HepG2 (cell line): Measurements from ENCODE around the gene ATP4A. TPM values are rescaled to one million over a fixed set of nuclear protein-coding genes. Genes with fewer than 3 reads are reported as not detected.
A peak's percentile ranks its signal among the peaks of the same experiment; 100 is the strongest.

Experiments used
- ARHGAP35 ChIP-seq: sonication (generic); formaldehyde crosslinking; IDR thresholded peaks from 2 replicates; pipeline ENCODE4 v1.9.0; 2022; ENCODE audit warnings: mild to moderate bottlenecking, inconsistent platforms, moderate library complexity, missing genetic modification reagents, borderline replicate concordance
- CBX2 ChIP-seq, 2 experiments: fragments of 200-600 bp in 1 of 2; sonication (generic); formaldehyde crosslinking in 1 of 2; IDR thresholded peaks; 2 replicates each; pipeline versions ENCODE4 v1.7.0 to v1.8.1; 2018 to 2022; ENCODE audit warnings: low read depth in 2 of 2, low read length in 1 of 2, mild to moderate bottlenecking in 1 of 2, missing genetic modification reagents in 1 of 2
- CCDC6 ChIP-seq: sonication (generic); formaldehyde crosslinking; IDR thresholded peaks from 2 replicates; pipeline ENCODE4 v1.8.1; 2022; ENCODE audit warnings: mild to moderate bottlenecking, missing genetic modification reagents, moderate library complexity
- CEBPB ChIP-seq: IDR thresholded peaks from 2 replicates; pipeline ENCODE4 v1.6.1; 2011; ENCODE audit warnings: low read depth, low read length, improper control_type of control experiment, borderline replicate concordance
- EEA1 ChIP-seq: sonication (generic); formaldehyde crosslinking; IDR thresholded peaks from 2 replicates; pipeline ENCODE4 v1.5.1; 2020; ENCODE audit warnings: mild to moderate bottlenecking, missing genetic modification reagents, borderline replicate concordance
- FOSL2 ChIP-seq: sonication (generic); formaldehyde crosslinking; IDR thresholded peaks from 2 replicates; pipeline ENCODE4 v1.4.0; 2020; ENCODE audit warnings: missing genetic modification reagents
- HCFC1 ChIP-seq: fragments of 150-350 bp; IDR thresholded peaks from 2 replicates; pipeline ENCODE4 v1.6.1; 2014; ENCODE audit warnings: low read depth, low read length
- HDAC6 ChIP-seq: fragments of 200-600 bp; sonication (generic); IDR thresholded peaks from 2 replicates; pipeline ENCODE4 v1.7.0; 2017; ENCODE audit warnings: mild to moderate bottlenecking, antibody characterized with exemption, low read length, low read depth
- IRF1 ChIP-seq: sonication (generic); formaldehyde crosslinking; IDR thresholded peaks from 2 replicates; pipeline ENCODE4 v1.4.0; 2020; ENCODE audit warnings: low read depth, mild to moderate bottlenecking, missing genetic modification reagents
- KDM5B ChIP-seq: sonication (generic); formaldehyde crosslinking; IDR thresholded peaks from 2 replicates; pipeline ENCODE4 v1.4.0; 2020; ENCODE audit warnings: missing genetic modification reagents, mild to moderate bottlenecking, borderline replicate concordance
- POGK ChIP-seq: sonication (generic); formaldehyde crosslinking; conservative IDR thresholded peaks from 2 replicates; pipeline ENCODE4 v1.8.0; 2022; ENCODE audit warnings: mild to moderate bottlenecking, moderate library complexity, missing genetic modification reagents
- PPARG ChIP-seq: conservative IDR thresholded peaks from 2 replicates; pipeline ENCODE4 v1.6.1; 2016; ENCODE audit warnings: missing biosample characterization, missing genetic modification reagents
- PTBP1 ChIP-seq: fragments of 200-400 bp; formaldehyde crosslinking; IDR thresholded peaks from 2 replicates; pipeline ENCODE4 v1.6.1; 2018; ENCODE audit warnings: low read length, low read depth; ENCODE audit not compliant: poor library complexity, severe bottlenecking
- RFXAP ChIP-seq: sonication (generic); formaldehyde crosslinking; IDR thresholded peaks from 2 replicates; pipeline ENCODE4 v1.4.0; 2020; ENCODE audit warnings: missing genetic modification reagents, borderline replicate concordance
- SP5 ChIP-seq: IDR thresholded peaks from 2 replicates; pipeline ENCODE4 v1.6.1; 2016; ENCODE audit warnings: low read depth, borderline replicate concordance
- TARDBP ChIP-seq: sonication (generic); formaldehyde crosslinking; IDR thresholded peaks from 2 replicates; pipeline ENCODE4 v1.8.0; 2022; ENCODE audit warnings: mild to moderate bottlenecking, missing genetic modification reagents
- TERF1 ChIP-seq: sonication (generic); formaldehyde crosslinking; IDR thresholded peaks from 2 replicates; pipeline ENCODE4 v1.8.0; 2022; ENCODE audit warnings: mild to moderate bottlenecking, missing genetic modification reagents, moderate library complexity
- ZEB1 ChIP-seq: IDR thresholded peaks from 2 replicates; pipeline ENCODE4 v1.6.1; 2012; ENCODE audit warnings: mild to moderate bottlenecking, low read depth, inconsistent platforms; ENCODE audit not compliant: insufficient replicate concordance
- ZNF101 ChIP-seq: sonication (generic); formaldehyde crosslinking; IDR thresholded peaks from 2 replicates; pipeline ENCODE4 v1.4.0; 2020; ENCODE audit warnings: mild to moderate bottlenecking, low read depth, missing genetic modification reagents, borderline replicate concordance
- ZNF430 ChIP-seq: sonication (generic); formaldehyde crosslinking; IDR thresholded peaks from 2 replicates; pipeline ENCODE4 v1.9.0; 2021; ENCODE audit warnings: mild to moderate bottlenecking, missing genetic modification reagents
- ZNF563 ChIP-seq: sonication (generic); formaldehyde crosslinking; IDR thresholded peaks from 2 replicates; pipeline ENCODE4 v1.8.0; 2022; ENCODE audit warnings: mild to moderate bottlenecking, moderate library complexity, missing genetic modification reagents
- ZNF768 ChIP-seq: sonication (generic); formaldehyde crosslinking; IDR thresholded peaks from 2 replicates; pipeline ENCODE4 v1.4.0; 2020; ENCODE audit warnings: missing genetic modification reagents
- ZNF770 ChIP-seq: sonication (generic); formaldehyde crosslinking; IDR thresholded peaks from 2 replicates; pipeline ENCODE4 v1.5.0; 2020; ENCODE audit warnings: mild to moderate bottlenecking, missing genetic modification reagents
- polyA plus RNA-seq, 8 experiments: library from polyadenylated mRNA; depleted of rRNA in 3 of 8; stranded (reverse) in 7 of 8; unstranded in 1 of 8; fragments of >200 nt; fragmentation: Illumina TruSeq in 4 of 8; extraction: Trizol in 4 of 8; gene quantifications; 2 replicates each; pipeline versions ENCODE4 v1.2.1 to v1.2.3, GENCODE V29; 2011 to 2016; ENCODE audit warnings: low read depth in 4 of 8, missing spikeins in 1 of 8, mixed read lengths in 1 of 8; ENCODE audit not compliant: insufficient read depth in 1 of 8
- total RNA-seq, 5 experiments: library from RNA; depleted of rRNA; stranded (reverse); fragments of >200 nt; fragmentation: Illumina TruSeq; extraction: Trizol; gene quantifications; 2 replicates each; pipeline ENCODE4 v1.2.3, GENCODE V29; 2016; ENCODE audit warnings: low read depth in 1 of 5

ATP4A gene
- total and polyA plus RNA-seq, 2 of the 13 experiments (the other 11 are each of a cell fraction or from before 2014, with no cell fraction given), result 0.08 to 0.11 TPM

GRCh38 chr19:35612559-35613321 is 49.3 kb upstream of the ATP4A start, which contains the start of gene HAUS5 (continued):
- TF ChIP-seq POGK (CRISPR knock-in tag) (peak; percentile 82; the same call in 1 of the 2 replicates), ZNF563 (CRISPR knock-in tag) (peak; percentile 77; the same call in 1 of the 2 replicates), TERF1 (CRISPR knock-in tag) (no peak), IRF1 (CRISPR knock-in tag) (no peak), HCFC1 (peak; percentile 68), ZEB1 (no peak), PPARG (CRISPR knock-in tag) (0 out of 2 replicates have a peak, but pooled peaks have one; percentile 35), TARDBP (peak; percentile 73; the same call in 1 of the 2 replicates), ZNF770 (0 out of 2 replicates have a peak, but pooled peaks have one; percentile 31), EEA1 (CRISPR knock-in tag) (no peak), RFXAP (CRISPR knock-in tag) (peak; percentile 100), ZNF768 (CRISPR knock-in tag) (peak; percentile 62; the same call in 1 of the 2 replicates), HDAC6 (no peak), CBX2 (IDR thresholded peaks at IDR 0.05; ENCODE audit: low read depth, low read length) (no peak), CBX2 (CRISPR knock-in tag; IDR thresholded peaks at IDR 0.05; ENCODE audit: low read depth) (no peak), ZNF101 (CRISPR knock-in tag) (no peak), CCDC6 (peak; percentile 62; the same call in 1 of the 2 replicates), SP5 (CRISPR knock-in tag) (no peak), KDM5B (CRISPR knock-in tag) (0 out of 2 replicates have a peak, but pooled peaks have one; percentile 48), CEBPB (peak; percentile 16; the same call in 1 of the 2 replicates), ARHGAP35 (CRISPR knock-in tag) (no peak), ZNF430 (peak; percentile 53; the same call in 1 of the 2 replicates), PTBP1 (no peak), FOSL2 (CRISPR knock-in tag) (peak; percentile 65; the same call in 1 of the 2 replicates)
